Heart right ventricle (tissue), 16 donors: Measurements from ENCODE around the gene PRKAR1B. TPM values are rescaled to one million over a fixed set of nuclear protein-coding genes. Genes with fewer than 3 reads are reported as not detected.
"Not testable (repeated sequence)": the region's sequence is repeated elsewhere in the genome, so short reads cannot be mapped to it uniquely, and the experiment has no call there.

Experiments
- ATAC-seq, 8 donors: fragments of 200-7000 bp; cut with Tn5 transposase; one replicate each; pipeline ENCODE4 v1.9.1; 2020; ENCODE audit warnings: mild to moderate bottlenecking in 8 of 8, moderate library complexity in 8 of 8, moderate number of reproducible peaks in 1 of 8
- DNase-seq, 2 donors: peaks; one replicate each; pipeline ENCODE4 v3.0.0-alpha.2; 2020
- H3K27ac ChIP-seq, 10 donors: fragments of 200-600 bp; sonication (generic) in 2 of 10; one replicate each; pipeline versions ENCODE4 v1.5.0 to v1.8.0; 2020 to 2022; ENCODE audit warnings: mild to moderate bottlenecking in 3 of 10
- H3K27me3 ChIP-seq, 7 donors: fragments of 200-600 bp; one replicate each; pipeline ENCODE4 v1.8.0; 2021 to 2022; ENCODE audit warnings: mild to moderate bottlenecking in 2 of 7
- H3K36me3 ChIP-seq, 9 donors: fragments of 200-600 bp; sonication (generic) in 1 of 9; one replicate each; pipeline versions ENCODE4 v1.5.0 to v1.8.0; 2020 to 2022; ENCODE audit warnings: mild to moderate bottlenecking in 2 of 9
- H3K4me1 ChIP-seq, 9 donors: fragments of 200-600 bp; sonication (generic) in 1 of 9; one replicate each; pipeline versions ENCODE4 v1.5.0 to v1.8.0; 2020 to 2022; ENCODE audit warnings: mild to moderate bottlenecking in 4 of 9
- H3K4me3 ChIP-seq, 10 donors: fragments of 200-600 bp; sonication (generic) in 2 of 10; one replicate each; pipeline versions ENCODE4 v1.5.0 to v1.8.0; 2020 to 2022; ENCODE audit warnings: mild to moderate bottlenecking in 7 of 10, moderate library complexity in 2 of 10
- H3K9me3 ChIP-seq, 11 donors: fragments of 200-600 bp in 10 of 11; sonication (generic) in 2 of 11; one replicate each; pipeline versions ENCODE4 v1.5.0 to v1.8.0; 2013 to 2022; ENCODE audit warnings: mild to moderate bottlenecking in 2 of 11, control low read depth in 1 of 11, moderate library complexity in 1 of 11
- WGBS, 2 donors: extraction: QIAGEN DNeasy Blood & Tissue Kit; methylation state at CpG; one replicate each; pipeline ENCODE4 v1.1.7; 2013; ENCODE audit warnings: inconsistent platforms in 1 of 2; 5-methylcytosine and 5-hydroxymethylcytosine counted together
- intact Hi-C, 10 donors: fragments of 100-400 bp; cut with DNase I; formaldehyde crosslinking; loops; one replicate each; pipeline versions ENCODE4 v1.11.1 to v1.14.2; 2022
- polyA plus RNA-seq, 2 donors: library from polyadenylated mRNA; stranded (reverse); fragments of 200-250 nt; gene quantifications; one replicate each; pipeline ENCODE4 v1.2.3, GENCODE V29; 2013
- total RNA-seq, 10 donors: library from RNA; stranded (reverse); fragmentation: NEBNext Ultra II Directional in 3 of 10; extraction: Animal tissue kit (Norgen Biotek cat#: 25700) in 3 of 10; gene quantifications; one replicate each; pipeline versions ENCODE4 v1.2.1 to v1.2.4, GENCODE V29; 2021 to 2023
- TF ChIP-seq, protein P1 (sequence below), 9 donors: fragments of 200-600 bp; sonication (generic) in 2 of 9; IDR thresholded peaks; one replicate each; pipeline versions ENCODE4 v1.5.0 to v1.8.0; 2021 to 2022; ENCODE audit warnings: antibody characterized with exemption in 9 of 9, mild to moderate bottlenecking in 5 of 9, moderate library complexity in 1 of 9
- donor health status: Arrhythmogenic right ventricular cardiomyopathy.
- donor health status: ischemic (EF 13 %, LVEDD 7.1; RV severe dilation, severe dysfunction).
- donor health status: healthy with polysubstance abuse.
- donor health status: DM: no; HTN: yes; CAD: no.
- donor health status: DM: no; HTN: no; CAD: no.
- donor health status: ischemic (EF 25% LVEDD 6.9; RV normal size, moderate dysfunction).
- donor health status: ischemic (EF 25% LVEDD 5.7; RV mildly dilated, moderate dysfunction).
- donor health status: healthy.
- donor health status: DM: yes; HTN: yes; CAD: no.
- donor health status: Ischemic cardiomyopathy.
- donor health status: ischemic (EF 35%, LVEDD 5.7; RV mildly dilated, moderate dysfunction).
- donor health status: nonischemic (EF 11% LVEDD 7.7; RV severe dilation, severe dysfunction).
- donor health status: DM: yes; HTN: yes; CAD: no.
- donor health status: PGD.
- donor health status: ischemic (EF 29% LVEDD 5.4; RV normal size, mild dysfunction).
- donor health status: nonischemic (EF 23%, LVEDD 6.1; RV moderate dilation, normal function).

PRKAR1B gene
- total and polyA plus RNA-seq, 12 donors, result 5.0 to 24.5 (median 20.6) TPM

DNA sequence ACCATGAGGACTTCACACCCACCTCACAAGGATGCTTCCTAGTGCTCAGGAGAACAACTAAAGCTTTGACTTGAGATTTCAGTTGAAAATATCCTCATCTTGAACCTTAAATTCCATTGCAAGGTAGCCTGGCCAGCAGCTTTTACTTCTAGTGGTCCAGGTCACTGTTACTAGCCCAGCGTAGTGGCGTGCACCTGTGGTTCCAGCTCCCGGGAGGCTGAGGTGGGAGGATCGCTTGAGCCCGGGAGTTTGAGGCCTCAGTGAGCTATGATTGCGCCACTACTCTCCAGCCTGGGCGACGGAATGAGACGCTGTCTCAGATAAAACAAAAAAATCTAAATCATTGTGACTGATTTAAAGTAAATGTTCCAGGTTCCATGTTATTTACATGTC is 28.3 kb upstream of the PRKAR1B start:
- Histone ChIP-seq H3K27ac (no peak overlapping the region), H3K27me3 (no peaks in the 10 kb centered on the region), H3K4me1 (peaks cover 0 to 3% (median 0%) of the 10 kb centered on the region in 9 donors), H3K9me3 (no peaks in the 10 kb centered on the region), H3K36me3 (peaks cover 0 to 87% (median 27%) of the 10 kb centered on the region in 9 donors), H3K4me3 (no peak overlapping the region)
- intact Hi-C loops, result no loop called here
- DNase-seq (no peak), ATAC-seq (no peak)
- 87 to 95% methylated on average over 9 of the region's 9 CpGs for WGBS, 2 donors
- TF ChIP-seq, protein P1, sequence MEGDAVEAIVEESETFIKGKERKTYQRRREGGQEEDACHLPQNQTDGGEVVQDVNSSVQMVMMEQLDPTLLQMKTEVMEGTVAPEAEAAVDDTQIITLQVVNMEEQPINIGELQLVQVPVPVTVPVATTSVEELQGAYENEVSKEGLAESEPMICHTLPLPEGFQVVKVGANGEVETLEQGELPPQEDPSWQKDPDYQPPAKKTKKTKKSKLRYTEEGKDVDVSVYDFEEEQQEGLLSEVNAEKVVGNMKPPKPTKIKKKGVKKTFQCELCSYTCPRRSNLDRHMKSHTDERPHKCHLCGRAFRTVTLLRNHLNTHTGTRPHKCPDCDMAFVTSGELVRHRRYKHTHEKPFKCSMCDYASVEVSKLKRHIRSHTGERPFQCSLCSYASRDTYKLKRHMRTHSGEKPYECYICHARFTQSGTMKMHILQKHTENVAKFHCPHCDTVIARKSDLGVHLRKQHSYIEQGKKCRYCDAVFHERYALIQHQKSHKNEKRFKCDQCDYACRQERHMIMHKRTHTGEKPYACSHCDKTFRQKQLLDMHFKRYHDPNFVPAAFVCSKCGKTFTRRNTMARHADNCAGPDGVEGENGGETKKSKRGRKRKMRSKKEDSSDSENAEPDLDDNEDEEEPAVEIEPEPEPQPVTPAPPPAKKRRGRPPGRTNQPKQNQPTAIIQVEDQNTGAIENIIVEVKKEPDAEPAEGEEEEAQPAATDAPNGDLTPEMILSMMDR (IDR thresholded peaks at IDR 0.05), result no peak

DNA sequence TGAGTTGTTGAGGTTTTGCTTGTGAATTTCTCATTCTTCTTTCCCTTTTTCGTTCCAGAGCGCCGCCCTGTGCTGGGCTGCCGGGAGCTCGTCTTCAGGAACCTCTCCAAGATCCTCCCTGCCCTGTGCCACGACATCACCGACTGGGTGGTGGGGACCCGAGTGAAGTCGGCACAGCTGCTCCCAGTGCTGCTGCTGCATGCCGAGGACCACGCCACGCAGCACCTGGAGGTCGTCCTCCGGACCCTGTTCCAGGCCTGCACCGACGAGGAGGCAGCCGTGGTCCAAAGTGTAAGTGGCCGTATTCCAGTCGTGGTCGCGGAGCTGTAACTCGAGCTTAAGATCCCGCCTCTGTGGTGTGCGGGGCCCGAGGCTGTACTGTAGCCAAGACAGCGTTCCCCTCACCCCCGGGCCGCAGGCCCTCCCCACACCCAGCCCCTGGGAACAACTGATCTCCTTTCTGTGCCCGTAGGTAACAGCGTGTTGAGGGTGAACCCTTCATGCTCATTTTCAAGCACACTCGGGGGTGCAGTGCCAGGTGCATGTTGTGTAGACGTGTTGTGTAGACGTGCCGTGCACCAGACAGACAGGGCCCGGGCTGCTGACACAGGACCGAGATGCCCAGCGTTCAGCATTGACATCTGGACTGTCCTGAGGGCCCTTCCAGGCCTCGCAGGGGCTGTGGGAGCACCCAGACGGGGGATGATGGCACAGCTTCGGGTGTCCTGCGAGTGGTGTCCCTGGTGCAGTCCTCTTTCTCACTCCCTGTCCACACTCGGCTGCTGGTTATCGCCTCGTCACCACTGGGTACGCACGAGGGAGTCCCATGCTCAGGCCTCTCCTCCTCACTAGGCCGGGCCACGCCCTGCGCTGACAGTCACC is 27.7 kb upstream of the PRKAR1B start:
- Histone ChIP-seq H3K4me3 (no peak overlapping the region), H3K36me3 (peaks cover 0 to 87% (median 27%) of the 10 kb centered on the region in 9 donors), H3K27me3 (no peaks in the 10 kb centered on the region), H3K9me3 (no peaks in the 10 kb centered on the region), H3K4me1 (peaks cover 0 to 9% (median 3%) of the 10 kb centered on the region in 9 donors), H3K27ac (no peak overlapping the region)
- intact Hi-C loops, result no loop called here
- WGBS, 2 donors, result 93 to 96% methylated on average over 49 of the region's 49 CpGs
- DNase-seq (no peak), ATAC-seq (peak in 1 of 8 donors; percentile 27)
- TF ChIP-seq, protein P1 (IDR thresholded peaks at IDR 0.05), result no peak

DNA sequence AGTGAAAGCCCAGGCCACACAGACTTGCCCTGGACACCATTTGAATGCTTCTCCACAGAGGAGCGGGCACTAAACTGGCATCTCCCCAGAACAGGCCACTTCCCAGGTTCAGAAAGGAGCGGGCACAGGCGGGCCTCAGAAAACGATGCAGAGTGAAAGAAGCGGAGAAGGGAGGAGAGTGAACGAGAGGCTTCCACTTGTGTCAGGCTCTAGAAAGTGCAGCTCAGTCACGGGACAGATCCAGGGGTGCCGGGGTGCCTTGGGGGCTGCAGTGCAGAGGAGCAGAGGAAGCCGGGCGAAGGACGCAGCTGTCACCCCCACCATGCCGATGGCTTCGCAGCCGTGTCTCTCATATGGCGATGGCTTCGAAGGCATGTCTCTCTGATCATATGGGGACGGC is 26.1 kb upstream of the PRKAR1B start:
- no peaks in the 10 kb centered on the region for H3K9me3 ChIP-seq
- 97% methylated on average over 17 of the region's 17 CpGs for WGBS, 2 donors
- DNase-seq, result no peak
- H3K36me3 ChIP-seq, result peaks cover 0 to 71% (median 24%) of the 10 kb centered on the region in 9 donors
- no peak for ATAC-seq
- TF ChIP-seq, protein P1 (IDR thresholded peaks at IDR 0.05), result no peak
- H3K4me1 ChIP-seq, result peaks cover 0 to 23% (median 14%) of the 10 kb centered on the region in 9 donors
- no peak overlapping the region for H3K4me3 ChIP-seq
- H3K27me3 ChIP-seq, result no peaks in the 10 kb centered on the region
- H3K27ac ChIP-seq, result no peak overlapping the region
- intact Hi-C loops, result no loop called here

DNA sequence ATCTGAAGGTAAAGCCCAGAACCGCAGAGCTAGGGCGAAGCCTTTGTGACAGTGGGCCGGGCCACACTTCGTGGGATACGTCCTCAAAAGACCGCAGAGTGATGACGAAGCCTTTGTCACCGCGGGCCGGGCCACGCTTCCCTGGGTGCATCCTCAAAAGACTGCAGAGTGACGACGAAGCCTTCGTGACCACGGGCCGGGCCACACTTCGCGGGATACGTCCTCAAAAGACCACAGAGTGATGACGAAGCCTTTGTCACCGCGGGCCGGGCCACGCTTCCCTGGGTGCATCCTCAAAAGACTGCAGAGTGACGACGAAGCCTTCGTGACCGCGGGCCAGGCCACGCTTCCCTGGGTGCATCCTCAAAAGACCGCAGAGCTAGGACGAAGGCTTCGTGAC is 25.2 kb upstream of the PRKAR1B start:
- ATAC-seq, H3K27ac ChIP-seq, DNase-seq, H3K9me3 ChIP-seq, H3K27me3 ChIP-seq, intact Hi-C loops, H3K4me3 ChIP-seq: not testable (repeated sequence)
- WGBS, 2 donors, result 92 to 98% methylated on average over 33 of the region's 33 CpGs
- peaks cover 0 to 23% (median 14%) of the 10 kb centered on the region in 9 donors for H3K4me1 ChIP-seq
- H3K36me3 ChIP-seq, result peaks cover 0 to 62% (median 15%) of the 10 kb centered on the region in 9 donors

DNA sequence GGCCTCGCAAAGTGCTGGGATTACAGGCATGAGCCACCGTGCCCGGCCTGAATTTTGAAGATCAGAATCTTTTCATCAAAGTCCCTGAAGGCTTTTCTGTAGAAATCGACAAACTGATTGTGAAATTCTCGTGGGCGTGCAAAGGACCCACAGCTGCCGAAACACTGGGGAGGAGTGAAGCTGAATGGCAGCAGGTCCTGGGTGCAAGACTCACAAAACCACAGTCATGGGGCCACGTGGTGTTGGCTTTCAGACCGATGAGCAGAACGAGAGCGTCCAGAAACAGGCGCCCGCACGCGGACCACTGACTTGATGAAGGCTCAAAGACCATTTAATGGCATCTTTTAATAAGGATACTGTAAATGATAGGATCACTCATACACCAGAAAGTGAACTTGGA is 24.7 kb upstream of the PRKAR1B start:
- H3K36me3 ChIP-seq, result peaks cover 0 to 58% (median 11%) of the 10 kb centered on the region in 9 donors
- no peaks in the 10 kb centered on the region for H3K9me3 ChIP-seq
- ATAC-seq, result no peak
- no peak for DNase-seq
- no peaks in the 10 kb centered on the region for H3K27me3 ChIP-seq
- WGBS, 2 donors, result 90 to 96% methylated on average over 15 of the region's 15 CpGs
- peaks cover 0 to 23% (median 14%) of the 10 kb centered on the region in 9 donors for H3K4me1 ChIP-seq
- H3K27ac ChIP-seq, result no peak overlapping the region
- TF ChIP-seq, protein P1 (IDR thresholded peaks at IDR 0.05), result no peak
- intact Hi-C loops, result no loop called here
- H3K4me3 ChIP-seq, result no peak overlapping the region
